ENCODE data around the gene SPDEF. TPM values are rescaled to one million over a fixed set of nuclear protein-coding genes. Genes with fewer than 3 reads are reported as not detected.

The SPDEF gene
- total RNA-seq, result not detected

DNA sequence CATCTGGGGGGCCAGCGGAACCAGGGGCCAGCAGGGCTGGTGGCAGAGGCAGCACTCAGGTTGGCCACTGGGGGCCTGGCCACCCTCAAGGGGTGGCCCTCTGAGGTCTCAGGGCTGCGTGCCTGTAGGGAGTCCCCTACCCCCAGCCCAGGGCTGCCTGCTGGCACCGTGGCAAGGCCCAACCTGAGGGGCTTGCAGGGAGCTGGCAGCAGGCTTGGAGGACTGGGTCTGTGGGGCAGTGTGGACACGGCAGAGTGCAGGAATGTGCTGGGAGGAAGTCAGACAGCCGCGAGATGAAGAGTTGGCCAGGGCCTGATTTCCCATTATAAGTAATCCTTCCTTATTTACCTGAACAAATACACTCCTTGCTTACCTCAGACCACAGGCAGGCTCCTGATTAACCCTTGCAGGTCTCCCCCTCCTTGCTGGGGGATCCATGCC is at the start of gene SPDEF:
SPDEF (minus strand) TSS at position 299 of the 441 bp plus-strand sequence. CDS start 11,874 bp downstream, outside the sequence.
- H3K36me3 ChIP-seq, result no peaks in the 10 kb centered on the region
- no peaks in the 10 kb centered on the region for H3K4me1 ChIP-seq
- no peaks in the 10 kb centered on the region for H3K27me3 ChIP-seq
- TF ChIP-seq POLR2A (IDR thresholded peaks at IDR 0.05) (no peak), POLR2AphosphoS5 (IDR thresholded peaks at IDR 0.05; ENCODE audit: insufficient read depth in 1 of 2, low read depth in 1 of 2) (no peak)
- TF ChIP-seq, protein P1, sequence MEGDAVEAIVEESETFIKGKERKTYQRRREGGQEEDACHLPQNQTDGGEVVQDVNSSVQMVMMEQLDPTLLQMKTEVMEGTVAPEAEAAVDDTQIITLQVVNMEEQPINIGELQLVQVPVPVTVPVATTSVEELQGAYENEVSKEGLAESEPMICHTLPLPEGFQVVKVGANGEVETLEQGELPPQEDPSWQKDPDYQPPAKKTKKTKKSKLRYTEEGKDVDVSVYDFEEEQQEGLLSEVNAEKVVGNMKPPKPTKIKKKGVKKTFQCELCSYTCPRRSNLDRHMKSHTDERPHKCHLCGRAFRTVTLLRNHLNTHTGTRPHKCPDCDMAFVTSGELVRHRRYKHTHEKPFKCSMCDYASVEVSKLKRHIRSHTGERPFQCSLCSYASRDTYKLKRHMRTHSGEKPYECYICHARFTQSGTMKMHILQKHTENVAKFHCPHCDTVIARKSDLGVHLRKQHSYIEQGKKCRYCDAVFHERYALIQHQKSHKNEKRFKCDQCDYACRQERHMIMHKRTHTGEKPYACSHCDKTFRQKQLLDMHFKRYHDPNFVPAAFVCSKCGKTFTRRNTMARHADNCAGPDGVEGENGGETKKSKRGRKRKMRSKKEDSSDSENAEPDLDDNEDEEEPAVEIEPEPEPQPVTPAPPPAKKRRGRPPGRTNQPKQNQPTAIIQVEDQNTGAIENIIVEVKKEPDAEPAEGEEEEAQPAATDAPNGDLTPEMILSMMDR (IDR thresholded peaks at IDR 0.05), result no peak
- H3K4me3 ChIP-seq, result no peak within 1 kb of the TSS
- DNase-seq (ENCODE audit: extremely low spot score in 2 of 2), result no peak
- no peak within 1 kb of the TSS for H3K27ac ChIP-seq
- H3K9me3 ChIP-seq, result no peaks in the 10 kb centered on the region
- intact Hi-C loops (cut with DNase I), result no loop called here

DNA sequence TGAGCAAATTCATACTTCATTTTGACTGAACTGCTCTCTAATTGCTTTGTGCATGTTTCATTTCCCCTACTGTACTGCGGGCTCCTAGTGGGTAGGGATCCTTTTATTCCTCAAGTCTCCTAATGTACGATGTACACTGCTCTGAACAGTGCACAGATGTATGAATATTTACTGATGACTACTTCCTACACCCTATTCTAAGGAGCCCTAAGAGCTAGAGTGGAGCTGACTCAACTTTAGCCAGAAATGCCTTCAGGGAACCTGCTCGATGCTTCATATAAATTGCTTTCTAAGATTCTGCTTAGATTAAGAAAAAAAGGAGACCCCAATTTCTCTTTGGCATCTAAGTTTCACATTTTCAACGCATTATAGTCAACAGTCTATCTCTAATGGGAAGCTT is 47.6 kb upstream of the SPDEF start:
- H3K9me3 ChIP-seq, result no peaks in the 10 kb centered on the region
- H3K27ac ChIP-seq, result no peak overlapping the region
- no peak overlapping the region for H3K4me3 ChIP-seq
- H3K27me3 ChIP-seq, result no peaks in the 10 kb centered on the region
- DNase-seq (ENCODE audit: extremely low spot score in 2 of 2), result no peak
- TF ChIP-seq, protein P1 (IDR thresholded peaks at IDR 0.05), result no peak
- TF ChIP-seq POLR2A (IDR thresholded peaks at IDR 0.05), result no peak
- TF ChIP-seq POLR2AphosphoS5 (IDR thresholded peaks at IDR 0.05; ENCODE audit: insufficient read depth in 1 of 2, low read depth in 1 of 2), result no peak
- H3K4me1 ChIP-seq, result peaks cover 30% of the 10 kb centered on the region
- intact Hi-C loops (cut with DNase I), result no loop called here
- H3K36me3 ChIP-seq, result peaks cover 0 to 11% of the 10 kb centered on the region in 2 donors

DNA sequence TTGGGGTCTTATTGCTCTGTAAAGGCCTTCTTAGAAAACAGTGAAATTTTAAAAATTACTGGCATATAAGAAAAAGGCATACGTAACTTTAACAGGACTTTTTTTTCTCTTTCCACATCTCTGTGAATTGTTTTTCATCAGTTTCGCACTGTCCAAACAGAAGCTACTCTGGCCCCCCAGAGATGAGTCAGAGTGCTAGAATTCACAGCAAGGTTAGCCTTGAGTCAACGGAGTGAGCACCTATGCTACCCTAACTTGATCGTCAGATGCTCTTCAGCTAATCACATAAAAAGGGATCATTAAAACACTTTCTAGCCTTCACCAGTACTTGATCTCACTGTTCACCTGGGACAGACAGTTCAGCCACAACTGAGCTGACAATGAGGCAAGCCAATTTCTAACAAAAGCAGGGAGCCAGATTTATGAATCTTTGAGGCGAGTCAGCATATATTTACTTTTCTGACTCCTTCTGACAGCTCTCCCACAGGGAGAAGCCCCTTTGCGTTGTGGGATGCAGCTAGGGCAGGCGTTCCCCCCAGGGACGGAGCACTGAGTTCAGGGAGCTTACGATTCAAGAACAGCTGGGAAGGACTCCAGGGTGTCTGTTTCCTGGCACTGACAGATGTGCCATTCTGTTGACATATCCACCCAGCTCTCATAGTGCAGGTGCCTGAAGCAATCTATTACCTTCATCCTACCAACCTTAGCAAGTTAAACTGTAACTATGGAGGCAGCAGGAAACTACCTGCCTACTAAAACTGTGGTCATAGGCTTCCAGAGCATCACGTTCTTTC is 46.4 kb upstream of the SPDEF start:
- Histone ChIP-seq H3K4me1 (peaks cover 42% of the 10 kb centered on the region), H3K4me3 (no peak overlapping the region), H3K9me3 (no peaks in the 10 kb centered on the region), H3K27me3 (no peaks in the 10 kb centered on the region), H3K27ac (no peak overlapping the region), H3K36me3 (peaks cover 0 to 11% of the 10 kb centered on the region in 2 donors)
- TF ChIP-seq, protein P1 (IDR thresholded peaks at IDR 0.05), result no peak
- TF ChIP-seq POLR2A (IDR thresholded peaks at IDR 0.05), result no peak
- TF ChIP-seq POLR2AphosphoS5 (IDR thresholded peaks at IDR 0.05; ENCODE audit: insufficient read depth in 1 of 2, low read depth in 1 of 2), result no peak
- intact Hi-C loops (cut with DNase I), result no loop called here
- no peak for DNase-seq (ENCODE audit: extremely low spot score in 2 of 2)

DNA sequence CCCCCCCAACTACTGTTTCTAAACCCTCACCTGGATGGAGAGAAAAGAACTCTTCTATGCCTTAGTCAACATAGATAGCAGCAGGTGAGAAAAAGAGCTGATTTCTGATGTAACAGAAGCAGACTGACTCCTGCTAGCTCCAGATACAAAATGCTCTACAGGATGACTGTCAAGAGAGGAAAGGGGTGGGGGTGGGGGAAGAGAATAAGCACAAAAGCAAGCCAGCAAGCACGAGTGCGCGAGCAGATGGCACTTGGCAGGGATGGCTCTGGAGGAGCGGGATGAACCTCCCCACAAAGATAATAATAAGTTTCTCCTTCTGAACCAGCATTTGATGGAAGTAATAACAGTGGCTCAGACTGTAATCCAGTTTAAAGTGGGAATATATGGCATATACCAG is 45.6 kb upstream of the SPDEF start:
- H3K27me3 ChIP-seq, result no peaks in the 10 kb centered on the region
- TF ChIP-seq, protein P1 (IDR thresholded peaks at IDR 0.05), result no peak
- no peak for TF ChIP-seq POLR2A (IDR thresholded peaks at IDR 0.05)
- H3K4me1 ChIP-seq, result peaks cover 43% of the 10 kb centered on the region
- no peak for DNase-seq (ENCODE audit: extremely low spot score in 2 of 2)
- H3K27ac ChIP-seq, result no peak overlapping the region
- no peaks in the 10 kb centered on the region for H3K9me3 ChIP-seq
- intact Hi-C loops (cut with DNase I), result no loop called here
- peaks cover 0 to 11% of the 10 kb centered on the region in 2 donors for H3K36me3 ChIP-seq
- H3K4me3 ChIP-seq, result no peak overlapping the region

DNA sequence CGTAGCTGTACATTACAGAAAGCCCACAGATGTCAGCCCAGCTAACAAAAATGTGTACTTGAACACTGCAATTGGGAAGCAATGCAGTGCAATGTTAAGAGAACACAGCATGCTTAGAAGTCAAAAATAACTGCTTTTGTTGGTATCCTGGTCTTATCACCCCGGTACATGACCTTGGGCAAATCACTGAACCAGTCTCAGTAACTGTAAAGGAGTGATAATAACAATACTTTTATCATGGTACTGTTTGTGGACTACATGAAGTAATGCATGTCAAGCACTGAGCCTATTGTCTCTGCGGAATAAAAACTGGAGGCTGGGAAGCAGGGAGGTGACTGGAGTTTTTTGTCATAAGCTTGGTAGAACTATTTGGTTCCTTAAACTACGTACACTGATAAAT is 44.7 kb upstream of the SPDEF start:
- TF ChIP-seq, protein P1 (IDR thresholded peaks at IDR 0.05), result no peak
- TF ChIP-seq POLR2AphosphoS5 (IDR thresholded peaks at IDR 0.05; ENCODE audit: insufficient read depth in 1 of 2, low read depth in 1 of 2) (no peak), POLR2A (IDR thresholded peaks at IDR 0.05) (no peak)
- no peak for DNase-seq (ENCODE audit: extremely low spot score in 2 of 2)
- Histone ChIP-seq H3K36me3 (peaks cover 0 to 2% of the 10 kb centered on the region in 2 donors), H3K27ac (no peak overlapping the region), H3K4me1 (peaks cover 45% of the 10 kb centered on the region), H3K9me3 (no peaks in the 10 kb centered on the region), H3K4me3 (no peak overlapping the region), H3K27me3 (no peaks in the 10 kb centered on the region)
- intact Hi-C loops (cut with DNase I), result no loop called here

Measured in vagina (tissue), 2 donors.